ENCODE measurements around the gene TSFM. TPM values are rescaled to one million over a fixed set of nuclear protein-coding genes. Genes with fewer than 3 reads are reported as not detected.

TSFM gene
- total RNA-seq, 2 experiments from 2014 or later: 35.2 to 49.8 TPM

DNA sequence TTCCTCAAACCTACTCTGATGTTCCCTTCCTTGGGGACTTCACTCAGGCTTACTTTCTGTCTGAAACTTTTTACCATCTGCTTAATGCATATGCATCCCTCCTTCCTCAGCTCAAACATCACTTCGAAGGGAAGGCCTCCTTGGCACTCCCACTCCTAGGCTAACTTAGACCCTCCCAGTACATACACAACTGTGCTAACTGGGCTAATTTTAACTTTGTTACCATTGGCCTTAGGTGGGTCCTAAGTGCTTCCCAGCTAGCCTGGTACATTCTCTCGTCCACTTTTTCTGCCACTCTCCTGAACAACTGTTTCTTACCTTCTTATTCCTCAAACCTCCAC, 6.4 kb upstream of the TSFM start:
- ChIA-PET POLR2A (no interaction called here), CTCF (ENCODE audit: unreplicated experiment) (no interaction called here)
- no peaks in the 10 kb centered on the region for H3K9me2 ChIP-seq (ENCODE audit: insufficient read depth, low read length)
- no peak overlapping the region for H3K4me3 ChIP-seq (ENCODE audit: low read depth, low read length, poor library complexity, severe bottlenecking)
- no peak overlapping the region for H3K27ac ChIP-seq (ENCODE audit: low read depth, low read length, poor library complexity, severe bottlenecking)
- H4K20me1 ChIP-seq (ENCODE audit: insufficient read depth, low read length): no peaks in the 10 kb centered on the region
- intact Hi-C loops (cut with micrococcal nuclease; ENCODE audit: unreplicated experiment): no loop called here
- BruUV-seq (replicated peaks): no TSS peak
- TF ChIP-seq EZH2phosphoT487 (IDR thresholded peaks at IDR 0.05; ENCODE audit: borderline replicate concordance, low read depth, low read length): no peak
- TF ChIP-seq, protein P1, sequence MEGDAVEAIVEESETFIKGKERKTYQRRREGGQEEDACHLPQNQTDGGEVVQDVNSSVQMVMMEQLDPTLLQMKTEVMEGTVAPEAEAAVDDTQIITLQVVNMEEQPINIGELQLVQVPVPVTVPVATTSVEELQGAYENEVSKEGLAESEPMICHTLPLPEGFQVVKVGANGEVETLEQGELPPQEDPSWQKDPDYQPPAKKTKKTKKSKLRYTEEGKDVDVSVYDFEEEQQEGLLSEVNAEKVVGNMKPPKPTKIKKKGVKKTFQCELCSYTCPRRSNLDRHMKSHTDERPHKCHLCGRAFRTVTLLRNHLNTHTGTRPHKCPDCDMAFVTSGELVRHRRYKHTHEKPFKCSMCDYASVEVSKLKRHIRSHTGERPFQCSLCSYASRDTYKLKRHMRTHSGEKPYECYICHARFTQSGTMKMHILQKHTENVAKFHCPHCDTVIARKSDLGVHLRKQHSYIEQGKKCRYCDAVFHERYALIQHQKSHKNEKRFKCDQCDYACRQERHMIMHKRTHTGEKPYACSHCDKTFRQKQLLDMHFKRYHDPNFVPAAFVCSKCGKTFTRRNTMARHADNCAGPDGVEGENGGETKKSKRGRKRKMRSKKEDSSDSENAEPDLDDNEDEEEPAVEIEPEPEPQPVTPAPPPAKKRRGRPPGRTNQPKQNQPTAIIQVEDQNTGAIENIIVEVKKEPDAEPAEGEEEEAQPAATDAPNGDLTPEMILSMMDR (conservative IDR thresholded peaks at IDR 0.05; ENCODE audit: low read length): 0 out of 2 replicates have a peak, but pooled peaks have one; percentile 10
- peaks cover 19% of the 10 kb centered on the region for H3K4me1 ChIP-seq (ENCODE audit: insufficient read depth, low read length, poor library complexity, severe bottlenecking)
- H3K79me2 ChIP-seq (ENCODE audit: insufficient read depth, low read depth, low read length): peaks cover 4% of the 10 kb centered on the region; the same call in 1 of the 2 replicates
- DNase-seq (ENCODE audit: low spot score): no peak
- H3K36me3 ChIP-seq (ENCODE audit: insufficient read depth, low read length): no peaks in the 10 kb centered on the region
- H3K9me3 ChIP-seq (ENCODE audit: low read length): no peaks in the 10 kb centered on the region
- H3K4me2 ChIP-seq (ENCODE audit: low read length): no peak overlapping the region
- no peak overlapping the region for H2AFZ ChIP-seq (ENCODE audit: low read length)

DNA sequence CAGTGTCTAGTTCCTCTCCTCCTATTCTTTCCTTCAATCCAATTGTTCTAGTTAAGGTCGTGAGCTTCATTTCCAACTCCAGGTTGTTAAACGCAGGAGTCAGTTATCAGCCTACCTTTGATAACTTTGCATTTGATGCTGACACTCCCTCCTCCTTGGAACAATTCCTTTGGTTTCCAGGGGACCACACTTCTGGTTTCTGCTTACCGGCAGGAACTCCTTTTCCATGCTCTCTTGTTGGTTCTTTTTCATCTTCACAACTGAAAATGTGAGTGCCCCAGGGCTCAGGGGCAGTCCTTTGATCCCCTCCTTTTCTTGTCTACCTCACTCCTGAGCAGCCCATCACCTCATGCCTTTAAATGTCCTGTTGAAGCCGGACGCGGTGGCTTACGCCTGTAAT, 5.2 kb upstream of the TSFM start:
- ChIA-PET CTCF (ENCODE audit: unreplicated experiment) (no interaction called here), POLR2A (no interaction called here)
- H3K27ac ChIP-seq (ENCODE audit: low read depth, low read length, poor library complexity, severe bottlenecking): no peak overlapping the region
- H3K4me1 ChIP-seq (ENCODE audit: insufficient read depth, low read length, poor library complexity, severe bottlenecking): peaks cover 28% of the 10 kb centered on the region
- no peaks in the 10 kb centered on the region for H3K9me3 ChIP-seq (ENCODE audit: low read length)
- no peaks in the 10 kb centered on the region for H3K36me3 ChIP-seq (ENCODE audit: insufficient read depth, low read length)
- no peak overlapping the region for H2AFZ ChIP-seq (ENCODE audit: low read length)
- BruUV-seq (replicated peaks): no TSS peak
- intact Hi-C loops (cut with micrococcal nuclease; ENCODE audit: unreplicated experiment): no loop called here
- TF ChIP-seq, protein P1 (conservative IDR thresholded peaks at IDR 0.05; ENCODE audit: low read length): no peak
- TF ChIP-seq EZH2phosphoT487 (IDR thresholded peaks at IDR 0.05; ENCODE audit: borderline replicate concordance, low read depth, low read length): no peak
- no peaks in the 10 kb centered on the region for H3K9me2 ChIP-seq (ENCODE audit: insufficient read depth, low read length)
- no peak overlapping the region for H3K4me3 ChIP-seq (ENCODE audit: low read depth, low read length, poor library complexity, severe bottlenecking)
- DNase-seq (ENCODE audit: low spot score): no peak
- no peaks in the 10 kb centered on the region for H3K79me2 ChIP-seq (ENCODE audit: insufficient read depth, low read depth, low read length)
- no peak overlapping the region for H3K4me2 ChIP-seq (ENCODE audit: low read length)
- H4K20me1 ChIP-seq (ENCODE audit: insufficient read depth, low read length): no peaks in the 10 kb centered on the region

DNA sequence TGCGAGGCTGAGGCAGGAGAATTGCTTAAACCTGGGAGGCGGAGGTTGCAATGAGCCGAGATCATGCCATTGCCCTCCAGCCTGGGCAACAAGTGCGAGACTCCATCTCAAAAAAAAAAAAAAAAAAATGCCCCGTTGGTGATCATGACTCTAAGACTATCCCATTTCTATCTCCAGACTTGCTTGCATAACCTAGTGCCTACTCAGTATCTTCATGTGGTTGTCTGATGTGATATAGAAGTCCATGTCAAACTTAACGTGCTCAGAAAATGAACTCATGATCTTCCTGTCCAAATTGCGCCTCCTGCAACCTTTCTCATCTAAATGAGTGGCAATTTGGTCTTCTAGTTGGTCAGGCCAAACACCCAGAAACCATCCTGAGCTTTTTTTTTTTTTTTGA, 4.7 kb upstream of the TSFM start:
- Histone ChIP-seq H3K9me2 (ENCODE audit: insufficient read depth, low read length) (no peaks in the 10 kb centered on the region), H4K20me1 (ENCODE audit: insufficient read depth, low read length) (no peaks in the 10 kb centered on the region), H3K9me3 (ENCODE audit: low read length) (no peaks in the 10 kb centered on the region), H3K27ac (ENCODE audit: low read depth, low read length, poor library complexity, severe bottlenecking) (no peak overlapping the region), H3K4me1 (ENCODE audit: insufficient read depth, low read length, poor library complexity, severe bottlenecking) (peaks cover 24% of the 10 kb centered on the region), H3K4me2 (ENCODE audit: low read length) (no peak overlapping the region), H2AFZ (ENCODE audit: low read length) (no peak overlapping the region), H3K4me3 (ENCODE audit: low read depth, low read length, poor library complexity, severe bottlenecking) (no peak overlapping the region), H3K36me3 (ENCODE audit: insufficient read depth, low read length) (no peaks in the 10 kb centered on the region), H3K79me2 (ENCODE audit: insufficient read depth, low read depth, low read length) (peaks cover 3% of the 10 kb centered on the region)
- TF ChIP-seq, protein P1 (conservative IDR thresholded peaks at IDR 0.05; ENCODE audit: low read length): no peak
- TF ChIP-seq EZH2phosphoT487 (IDR thresholded peaks at IDR 0.05; ENCODE audit: borderline replicate concordance, low read depth, low read length): no peak
- ChIA-PET POLR2A (no interaction called here), CTCF (ENCODE audit: unreplicated experiment) (no interaction called here)
- intact Hi-C loops (cut with micrococcal nuclease; ENCODE audit: unreplicated experiment): no loop called here
- no TSS peak for BruUV-seq (replicated peaks)
- no peak for DNase-seq (ENCODE audit: low spot score)

All from OCI-LY7 (cell line).